SIG-M5 treated with dmso at 0.1 percent for 504 hours (cell line): Measurements from ENCODE around the gene EXOC4.
"Not testable (repeated sequence)": the region's sequence is repeated elsewhere in the genome, so short reads cannot be mapped to it uniquely, and the experiment has no call there.

Experiments
- DNase-seq: peaks from one replicate; lab custom pipeline; 2025; ENCODE audit not compliant: unreplicated experiment; lab: John Stamatoyannopoulos, UW

Gene EXOC4

GRCh38 chr7:133252858-133253518, at the start of gene EXOC4:
Gene EXOC4, plus strand, starts transcription at chr7:133253078.
- DNase-seq: peak; percentile 97

GRCh38 chr7:133203490-133203889, 49.4 kb upstream of the EXOC4 start:
- DNase-seq: no peak

GRCh38 chr7:133207687-133208086, 45.2 kb upstream of the EXOC4 start:
- peak; percentile 25 for DNase-seq

GRCh38 chr7:133210817-133211216, 42.1 kb upstream of the EXOC4 start:
- not testable (repeated sequence) for DNase-seq

- DNase-seq: not testable (repeated sequence)
Observed at GRCh38 chr7:133213772-133214171, 39.1 kb upstream of the EXOC4 start.

GRCh38 chr7:133217773-133218172, 35.1 kb upstream of the EXOC4 start:
- DNase-seq: no peak

- DNase-seq: peak; percentile 52
Observed at GRCh38 chr7:133230591-133231194, 22.2 kb upstream of the EXOC4 start.

- no peak for DNase-seq
Observed at GRCh38 chr7:133233142-133233541, 19.7 kb upstream of the EXOC4 start.

- no peak for DNase-seq
Observed at GRCh38 chr7:133234961-133235875, 17.7 kb upstream of the EXOC4 start.

- no peak for DNase-seq
Observed at GRCh38 chr7:133237545-133237944, 15.3 kb upstream of the EXOC4 start.

GRCh38 chr7:133240302-133240701, 12.6 kb upstream of the EXOC4 start:
- no peak for DNase-seq

- no peak for DNase-seq
Observed at GRCh38 chr7:133246558-133246957, 6.3 kb upstream of the EXOC4 start.

- DNase-seq: no peak
Observed at GRCh38 chr7:133248901-133249300, 4.0 kb upstream of the EXOC4 start.

GRCh38 chr7:133252506-133252857, 396 bp upstream of the EXOC4 start:
- no peak for DNase-seq

GRCh38 chr7:133253519-133253875, 619 bp downstream of the EXOC4 start:
- DNase-seq: no peak

- DNase-seq: peak; percentile 19
Observed at GRCh38 chr7:133255486-133255885, 2.6 kb downstream of the EXOC4 start.

- no peak for DNase-seq
Observed at GRCh38 chr7:133258174-133258573, 5.3 kb downstream of the EXOC4 start.

- DNase-seq: no peak
Observed at GRCh38 chr7:133265821-133266220, 12.9 kb downstream of the EXOC4 start.

- no peak for DNase-seq
Observed at GRCh38 chr7:133268355-133268754, 15.5 kb downstream of the EXOC4 start.

GRCh38 chr7:133272336-133272735, 19.5 kb downstream of the EXOC4 start:
- no peak for DNase-seq

- no peak for DNase-seq
Observed at GRCh38 chr7:133273227-133273626, 20.3 kb downstream of the EXOC4 start.

- no peak for DNase-seq
Observed at GRCh38 chr7:133274265-133274664, 21.4 kb downstream of the EXOC4 start.
